Lower leg skin (tissue), 4 donors: Measurements from ENCODE around the gene NAMPT. TPM values are rescaled to one million over a fixed set of nuclear protein-coding genes. Genes with fewer than 3 reads are reported as not detected.

Source experiments
- DNase-seq, 2 donors: peaks; one replicate each; pipeline ENCODE4 v3.0.0-alpha.2; 2019; ENCODE audit warnings: low spot score in 2 of 2
- H3K4me3 ChIP-seq: fragments of 200-600 bp; sonication (generic); 2 replicates; pipeline ENCODE4 v1.5.1; 2017; ENCODE audit warnings: mild to moderate bottlenecking, low read depth; ENCODE audit not compliant: poor library complexity, severe bottlenecking
- POLR2A ChIP-seq, 2 donors: fragments of 450-650 bp; IDR thresholded peaks; one replicate each; pipeline ENCODE4 v1.6.1; 2016 to 2017; ENCODE audit warnings: antibody characterized with exemption in 2 of 2, mild to moderate bottlenecking in 1 of 2, moderate library complexity in 1 of 2
- WGBS, 2 donors: methylation state at CpG; one replicate each; pipeline ENCODE4 v1.1.5; 2018; 5-methylcytosine and 5-hydroxymethylcytosine counted together
- intact Hi-C: fragments of 100-400 bp; cut with DNase I; formaldehyde crosslinking; loops from one replicate; pipeline ENCODE4 v1.15.0; 2023; ENCODE audit warnings: low total_unique reads
- total RNA-seq, 4 donors: library from RNA; depleted of rRNA; stranded (reverse); fragments of >200 nt; gene quantifications; one replicate each; pipeline ENCODE4 v1.1.0, GENCODE V29; 2016
- TF ChIP-seq, protein P1 (sequence below), 3 donors: fragments of 450-650 bp; IDR thresholded peaks; one replicate each; pipeline ENCODE4 v1.5.1; 2016; ENCODE audit warnings: antibody characterized with exemption in 3 of 3, mild to moderate bottlenecking in 3 of 3, moderate library complexity in 2 of 3

NAMPT gene
- total RNA-seq, 4 donors from 2014 or later: 94.9 to 170 (median 114) TPM

GRCh38 chr7:106277976-106278375 lies 6.8 kb downstream of the NAMPT start:
- intact Hi-C loops: no loop called here
- no peak for TF ChIP-seq POLR2A (IDR thresholded peaks at IDR 0.05)
- TF ChIP-seq, protein P1, sequence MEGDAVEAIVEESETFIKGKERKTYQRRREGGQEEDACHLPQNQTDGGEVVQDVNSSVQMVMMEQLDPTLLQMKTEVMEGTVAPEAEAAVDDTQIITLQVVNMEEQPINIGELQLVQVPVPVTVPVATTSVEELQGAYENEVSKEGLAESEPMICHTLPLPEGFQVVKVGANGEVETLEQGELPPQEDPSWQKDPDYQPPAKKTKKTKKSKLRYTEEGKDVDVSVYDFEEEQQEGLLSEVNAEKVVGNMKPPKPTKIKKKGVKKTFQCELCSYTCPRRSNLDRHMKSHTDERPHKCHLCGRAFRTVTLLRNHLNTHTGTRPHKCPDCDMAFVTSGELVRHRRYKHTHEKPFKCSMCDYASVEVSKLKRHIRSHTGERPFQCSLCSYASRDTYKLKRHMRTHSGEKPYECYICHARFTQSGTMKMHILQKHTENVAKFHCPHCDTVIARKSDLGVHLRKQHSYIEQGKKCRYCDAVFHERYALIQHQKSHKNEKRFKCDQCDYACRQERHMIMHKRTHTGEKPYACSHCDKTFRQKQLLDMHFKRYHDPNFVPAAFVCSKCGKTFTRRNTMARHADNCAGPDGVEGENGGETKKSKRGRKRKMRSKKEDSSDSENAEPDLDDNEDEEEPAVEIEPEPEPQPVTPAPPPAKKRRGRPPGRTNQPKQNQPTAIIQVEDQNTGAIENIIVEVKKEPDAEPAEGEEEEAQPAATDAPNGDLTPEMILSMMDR (IDR thresholded peaks at IDR 0.05): no peak
- 90 to 92% methylated on average over 1 of the region's 1 CpG for WGBS, 2 donors
- no peak for DNase-seq
- no peak overlapping the region for H3K4me3 ChIP-seq

- no peak for TF ChIP-seq POLR2A (IDR thresholded peaks at IDR 0.05)
- TF ChIP-seq, protein P1 (IDR thresholded peaks at IDR 0.05): no peak
- WGBS, 2 donors: 97 to 98% methylated on average over 10 of the region's 10 CpGs
- H3K4me3 ChIP-seq: no peak overlapping the region
- intact Hi-C loops: no loop called here
- no peak for DNase-seq
These were observed 8.3 kb downstream of the NAMPT start for GRCh38 chr7:106276513-106276912.

DNA sequence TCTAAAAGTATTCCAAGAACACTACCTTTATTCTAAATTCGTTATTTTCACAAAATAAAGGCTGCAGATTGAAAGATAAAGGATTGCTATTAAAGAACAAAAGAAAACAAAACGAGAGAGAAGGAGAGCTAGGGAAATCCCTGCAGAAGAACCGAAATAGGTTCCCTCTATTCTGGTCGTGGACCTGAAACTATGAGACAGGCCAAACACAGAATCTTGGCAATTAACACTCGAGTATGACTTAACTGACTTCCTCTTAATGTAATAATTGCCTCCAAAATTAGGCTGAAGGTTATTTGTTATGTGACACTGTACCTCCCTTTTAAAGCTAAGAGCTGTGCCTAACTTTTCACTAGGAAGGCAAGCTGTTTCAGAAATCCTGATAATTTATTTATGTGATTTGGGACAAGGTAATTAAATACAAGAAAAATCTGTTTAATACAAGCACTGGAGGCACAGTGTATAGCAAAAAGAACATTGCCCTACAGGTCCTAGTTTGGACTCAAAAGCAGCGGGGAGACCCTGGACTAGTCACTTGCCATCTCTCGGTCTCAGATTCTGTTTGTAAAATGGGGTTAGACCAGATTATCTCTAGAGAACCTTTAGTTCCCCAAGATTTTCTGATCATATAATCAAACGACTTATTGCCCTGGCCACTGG lies 11.6 kb downstream of the NAMPT start:
- no peak overlapping the region for H3K4me3 ChIP-seq
- intact Hi-C loops: no loop called here
- no peak for DNase-seq
- TF ChIP-seq, protein P1 (IDR thresholded peaks at IDR 0.05): no peak
- TF ChIP-seq POLR2A (IDR thresholded peaks at IDR 0.05): no peak
- WGBS, 2 donors: 71 to 72% methylated on average over 8 of the region's 8 CpGs

DNA sequence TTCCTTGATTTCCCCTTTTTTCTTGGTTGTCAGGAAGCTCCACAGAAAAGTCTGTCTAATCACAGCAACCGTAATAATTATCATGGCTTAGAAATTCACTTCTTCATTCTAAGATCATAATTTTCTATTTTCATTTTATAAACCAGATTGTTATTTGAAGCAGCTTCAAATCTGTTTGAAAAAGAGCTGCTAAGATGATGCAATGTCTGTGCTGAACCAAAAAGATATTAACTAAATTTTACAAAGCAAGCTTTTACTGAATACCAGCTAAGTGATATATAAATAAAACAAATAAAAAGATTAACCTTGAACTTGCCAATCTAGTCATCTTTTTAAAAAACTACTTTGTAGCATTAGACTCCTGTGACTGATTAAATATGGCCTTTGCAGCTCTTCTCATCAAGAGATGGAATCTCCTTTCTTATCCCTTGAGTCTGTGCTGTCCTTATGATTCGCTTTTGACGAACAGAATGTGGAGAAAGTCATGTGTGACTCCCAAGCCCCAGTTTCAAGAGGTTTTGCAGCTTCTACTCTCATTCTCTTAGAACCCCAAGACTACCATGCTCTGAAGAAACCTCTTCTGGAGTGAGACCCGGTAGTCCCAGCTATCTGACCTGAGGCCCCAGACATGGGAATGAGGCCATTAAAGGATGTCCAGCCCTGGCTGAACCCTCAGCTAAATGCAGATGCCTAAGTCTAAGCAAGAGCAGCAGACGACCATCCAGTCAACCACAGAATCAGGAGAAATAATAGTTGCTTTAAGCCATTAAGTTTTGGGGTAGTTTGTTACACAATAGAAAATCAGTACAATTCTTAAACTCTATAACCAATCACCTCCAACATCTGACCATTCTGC lies 14.4 kb downstream of the NAMPT start:
- no peak overlapping the region for H3K4me3 ChIP-seq
- no peak for DNase-seq
- intact Hi-C loops: no loop called here
- TF ChIP-seq, protein P1 (IDR thresholded peaks at IDR 0.05): no peak
- no peak for TF ChIP-seq POLR2A (IDR thresholded peaks at IDR 0.05)
- WGBS, 2 donors: 91 to 94% methylated on average over 5 of the region's 5 CpGs

- WGBS, 2 donors: 73 to 94% methylated on average over 4 of the region's 4 CpGs
- no peak for DNase-seq
- intact Hi-C loops: no loop called here
- TF ChIP-seq, protein P1 (IDR thresholded peaks at IDR 0.05): no peak
- no peak for TF ChIP-seq POLR2A (IDR thresholded peaks at IDR 0.05)
- H3K4me3 ChIP-seq: no peak overlapping the region
These were observed 15.4 kb downstream of the NAMPT start for GRCh38 chr7:106269254-106269961.
